ENCODE results near the gene ZCWPW1. TPM values are rescaled to one million over a fixed set of nuclear protein-coding genes. Genes with fewer than 3 reads are reported as not detected.
A peak's percentile ranks its signal among the peaks of the same experiment; 100 is the strongest.

The ZCWPW1 gene
- total and polyA plus RNA-seq, 2 of the 13 experiments (the other 11 are each of a cell fraction or from before 2014, with no cell fraction given), result 2.4 to 2.5 TPM

GRCh38 chr7:100428199-100428966 is at the start of gene ZCWPW1 (continued):
- no peak for TF ChIP-seq REST (IDR thresholded peaks at IDR 0.05; ENCODE audit: borderline replicate concordance in 1 of 2, low read depth in 1 of 2, low read length in 2 of 2)
- TF ChIP-seq ZNF10 (CRISPR knock-in tag; IDR thresholded peaks at IDR 0.05; ENCODE audit: borderline replicate concordance, low read depth), result no peak
- TF ChIP-seq TAF15 (IDR thresholded peaks at IDR 0.05; ENCODE audit: low read depth, low read length, poor library complexity, severe bottlenecking), result peak; percentile 95
- no peak for TF ChIP-seq SMAD1 (CRISPR knock-in tag; IDR thresholded peaks at IDR 0.05; ENCODE audit: borderline replicate concordance, low read depth)
- 0 out of 2 replicates have a peak, but pooled peaks have one; percentile 30 for TF ChIP-seq PPARG (CRISPR knock-in tag; conservative IDR thresholded peaks at IDR 0.05)
- no peak for TF ChIP-seq SMARCC2 (IDR thresholded peaks at IDR 0.05)
- peak; percentile 53 for TF ChIP-seq KLF12 (CRISPR knock-in tag; IDR thresholded peaks at IDR 0.05; ENCODE audit: borderline replicate concordance)
- peak; percentile 73 for TF ChIP-seq ZNF607 (CRISPR knock-in tag; IDR thresholded peaks at IDR 0.05; ENCODE audit: borderline replicate concordance)
- peak; percentile 97 for TF ChIP-seq DRAP1 (CRISPR knock-in tag; IDR thresholded peaks at IDR 0.05)
- TF ChIP-seq ZMYM2 (CRISPR knock-in tag; IDR thresholded peaks at IDR 0.05), result no peak
- peak; percentile 52; the same call in 1 of the 2 replicates for TF ChIP-seq ZNF646 (CRISPR knock-in tag; IDR thresholded peaks at IDR 0.05)
- TF ChIP-seq POGK (CRISPR knock-in tag; conservative IDR thresholded peaks at IDR 0.05), result peak; percentile 92

Measured in HepG2 (cell line).